RWPE1 (cell line): Measurements from ENCODE around the gene TMEM89.

Experiments
- CTCF ChIA-PET: fragments of 350-600 bp; sonication (Branson Sonifier 250); formaldehyde crosslinking; extraction: SDS; loops from one replicate; lab custom pipeline; 2021; lab: Yijun Ruan, JAX
- POLR2A ChIA-PET: fragments of 400-600 bp; formaldehyde crosslinking; extraction: SDS; loops from one replicate; lab custom pipeline; 2020; ENCODE audit warnings: antibody characterized with exemption; ENCODE audit not compliant: low non-redundant PET; lab: Yijun Ruan, JAX
- DNase-seq: peaks from one replicate; pipeline ENCODE4 v3.0.0; 2012; ENCODE audit warnings: low spot score
- H3K27ac ChIP-seq: fragments of 450-650 bp; 2 replicates; pipeline ENCODE4 v1.5.1; 2017
- CTCF ChIP-seq: fragments of 450-650 bp; conservative IDR thresholded peaks from 2 replicates; pipeline ENCODE4 v1.5.1; 2017; ENCODE audit warnings: low read depth, mild to moderate bottlenecking

Gene TMEM89

GRCh38 chr3:48623851-48624547, 2.4 kb upstream of the TMEM89 start:
- DNase-seq, result no peak
- ChIA-PET POLR2A (interaction anchor here (0.6 to 0.7 kb wide), 2 partner anchors 8 to 57 kb away, joined by 3 to 6 read pairs; no protein-coding TSS in a partner anchor), CTCF (interaction anchor here (0.6 to 2.6 kb wide), 4 partner anchors 11 to 38 kb away, joined by 3 to 12 read pairs (median 4); partner anchors contain the start of gene SLC26A6)
- peak overlapping the region; percentile 89 for H3K27ac ChIP-seq
- TF ChIP-seq CTCF, result no peak

- ChIA-PET CTCF (no interaction called here), POLR2A (no interaction called here)
- no peak for DNase-seq
- TF ChIP-seq CTCF, result no peak
- H3K27ac ChIP-seq, result peak overlapping the region; percentile 89
Observed at GRCh38 chr3:48619541-48620524, 1.7 kb downstream of the TMEM89 start.

GRCh38 chr3:48617559-48617958, 4.0 kb downstream of the TMEM89 start:
- peak overlapping the region; percentile 56 for H3K27ac ChIP-seq

GRCh38 chr3:48614044-48614443, 7.5 kb downstream of the TMEM89 start:
- peak overlapping the region; percentile 83 for H3K27ac ChIP-seq

More at GRCh38 chr3:48617559-48617958, 4.0 kb downstream of the TMEM89 start:
- DNase-seq, result no peak
- ChIA-PET CTCF (no interaction called here), POLR2A (no interaction called here)
- no peak for TF ChIP-seq CTCF

GRCh38 chr3:48612309-48612708, 9.3 kb downstream of the TMEM89 start:
- no peak for TF ChIP-seq CTCF
- DNase-seq, result no peak
- POLR2A ChIA-PET, result no interaction called here
- peak overlapping the region; percentile 73 for H3K27ac ChIP-seq
- CTCF ChIA-PET, result interaction anchor here (1.1 kb wide), 1 partner anchor 12 kb away, joined by 3 read pairs; no protein-coding TSS in a partner anchor

More at GRCh38 chr3:48614044-48614443, 7.5 kb downstream of the TMEM89 start:
- ChIA-PET CTCF (interaction anchor here (0.6 to 0.7 kb wide), 2 partner anchors 32 to 127 kb away, joined by 5 to 8 read pairs; no protein-coding TSS in a partner anchor), POLR2A (no interaction called here)
- no peak for TF ChIP-seq CTCF
- peak; percentile 71 for DNase-seq
